GM21515 (cell line): ENCODE data around the gene BMPR2.
A peak's percentile ranks its signal among the peaks of the same experiment; 100 is the strongest.

Experiments used
- ATAC-seq: cut with Tn5 transposase; IDR thresholded peaks from one replicate; pipeline ENCODE4 v1.9.1; 2021; ENCODE audit not compliant: unreplicated experiment

BMPR2 gene

GRCh38 chr2:202588647-202589581 is 212.8 kb downstream of the BMPR2 start:
- ATAC-seq = peak; percentile 80

- no peak for ATAC-seq
Measured at GRCh38 chr2:202589582-202589949, 213.4 kb downstream of the BMPR2 start.

GRCh38 chr2:202592566-202592965 is 216.4 kb downstream of the BMPR2 start:
- no peak for ATAC-seq

GRCh38 chr2:202599105-202599504 is 223.0 kb downstream of the BMPR2 start:
- no peak for ATAC-seq

GRCh38 chr2:202599911-202600310 is 223.8 kb downstream of the BMPR2 start:
- no peak for ATAC-seq

GRCh38 chr2:202604699-202605098 is 228.6 kb downstream of the BMPR2 start:
- ATAC-seq = no peak

GRCh38 chr2:202605174-202605573 is 229.0 kb downstream of the BMPR2 start:
- ATAC-seq = no peak

GRCh38 chr2:202608142-202608852 is 232.2 kb downstream of the BMPR2 start:
- ATAC-seq = peak; percentile 36

- ATAC-seq = peak; percentile 88
Measured at GRCh38 chr2:202609381-202610145, 233.4 kb downstream of the BMPR2 start.

- ATAC-seq = no peak
Measured at GRCh38 chr2:202610380-202610779, 234.3 kb downstream of the BMPR2 start.

GRCh38 chr2:202612145-202612544 is 236.0 kb downstream of the BMPR2 start:
- no peak for ATAC-seq

GRCh38 chr2:202613479-202613878 is 237.4 kb downstream of the BMPR2 start:
- ATAC-seq = no peak
